Measurements from ENCODE around the gene HNRNPR.

DNA sequence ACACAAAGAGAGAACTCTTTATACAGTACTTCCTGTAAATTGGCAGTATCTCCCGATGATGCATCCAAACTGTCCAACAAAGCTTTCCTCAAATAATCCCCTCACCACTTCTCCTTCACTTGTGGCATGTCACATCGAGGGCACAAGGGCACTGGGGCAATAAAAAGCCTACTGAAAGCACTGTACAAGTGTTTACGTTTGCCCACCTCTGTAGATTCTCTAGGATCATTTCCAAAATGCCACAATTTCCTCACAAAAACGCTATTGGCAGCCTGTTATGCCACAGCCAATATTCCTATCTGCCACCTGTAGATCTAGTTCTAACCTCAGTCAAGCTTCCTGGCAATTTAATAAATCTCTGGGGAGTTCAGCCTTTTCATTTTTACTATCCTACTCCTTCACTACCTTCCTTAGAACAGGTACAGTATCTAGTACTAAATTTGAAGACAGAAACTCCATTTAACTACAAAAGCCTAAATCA lies 39.9 kb downstream of the HNRNPR start:
- TF ChIP-seq, protein P1, sequence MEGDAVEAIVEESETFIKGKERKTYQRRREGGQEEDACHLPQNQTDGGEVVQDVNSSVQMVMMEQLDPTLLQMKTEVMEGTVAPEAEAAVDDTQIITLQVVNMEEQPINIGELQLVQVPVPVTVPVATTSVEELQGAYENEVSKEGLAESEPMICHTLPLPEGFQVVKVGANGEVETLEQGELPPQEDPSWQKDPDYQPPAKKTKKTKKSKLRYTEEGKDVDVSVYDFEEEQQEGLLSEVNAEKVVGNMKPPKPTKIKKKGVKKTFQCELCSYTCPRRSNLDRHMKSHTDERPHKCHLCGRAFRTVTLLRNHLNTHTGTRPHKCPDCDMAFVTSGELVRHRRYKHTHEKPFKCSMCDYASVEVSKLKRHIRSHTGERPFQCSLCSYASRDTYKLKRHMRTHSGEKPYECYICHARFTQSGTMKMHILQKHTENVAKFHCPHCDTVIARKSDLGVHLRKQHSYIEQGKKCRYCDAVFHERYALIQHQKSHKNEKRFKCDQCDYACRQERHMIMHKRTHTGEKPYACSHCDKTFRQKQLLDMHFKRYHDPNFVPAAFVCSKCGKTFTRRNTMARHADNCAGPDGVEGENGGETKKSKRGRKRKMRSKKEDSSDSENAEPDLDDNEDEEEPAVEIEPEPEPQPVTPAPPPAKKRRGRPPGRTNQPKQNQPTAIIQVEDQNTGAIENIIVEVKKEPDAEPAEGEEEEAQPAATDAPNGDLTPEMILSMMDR (conservative IDR thresholded peaks at IDR 0.05; ENCODE audit: low read depth, low read length) = no peak
- TF ChIP-seq EZH2 (IDR thresholded peaks at IDR 0.05; ENCODE audit: low read length, unreplicated experiment) (no peak), EZH2phosphoT487 (IDR thresholded peaks at IDR 0.05; ENCODE audit: borderline replicate concordance, low read length) (no peak)

Data from PC-3 (cell line).